K562 (cell line): ENCODE data around the gene DTL. TPM values are rescaled to one million over a fixed set of nuclear protein-coding genes. Genes with fewer than 3 reads are reported as not detected.

Source experiments
- ATAC-seq: fragments of 200-7000 bp; cut with Tn5 transposase; 3 replicates; pipeline ENCODE4 v1.9.1; 2020; ENCODE audit warnings: moderate library complexity
- BruUV-seq: library from RNA; stranded (reverse); fragments of 400-500 nt; replicated peaks from 2 replicates; lab custom pipeline; 2021; lab: Mats Ljungman, UMichigan
- CTCF ChIA-PET: fragments of 300-600 bp; formaldehyde crosslinking; extraction: SDS; loops from one replicate; lab custom pipeline; 2021; ENCODE audit warnings: low intra/inter-chr PET ratio; lab: Yijun Ruan, JAX
- POLR2A ChIA-PET: fragments of 300-600, 350-650 bp; sonication (Branson Sonifier 250); formaldehyde crosslinking; extraction: SDS; loops from one replicate; lab custom pipeline; 2021; ENCODE audit warnings: antibody characterized with exemption, inconsistent platforms; lab: Yijun Ruan, JAX
- DNase-seq, 4 experiments: peaks; one replicate each; pipeline versions ENCODE4 v3.0.0 to v3.0.0-alpha.2; 2011 to 2018; ENCODE audit warnings: low spot score in 3 of 4, mixed read lengths in 3 of 4; ENCODE audit errors: extremely low read depth in 1 of 4
- FAIRE-seq: peaks from 2 replicates; lab custom pipeline; 2011; peaks lifted over from hg19 to GRCh38; lab: Jason Lieb, UNC
- H2AFZ ChIP-seq: 2 replicates; pipeline ENCODE4 v1.6.0; 2011; ENCODE audit warnings: low read depth, low read length, control low read depth, inconsistent platforms
- H3K27ac ChIP-seq: fragments of 200-600 bp; 3 replicates; pipeline ENCODE4 v1.8.0; 2011; ENCODE audit warnings: low read depth, mild to moderate bottlenecking, control low read depth, inconsistent platforms, low read length, moderate library complexity, mixed read lengths; ENCODE audit errors: extremely low read depth
- H3K27me3 ChIP-seq, 2 experiments: fragments of 300-600 bp in 1 of 2; 2 replicates in 1 of 2; 3 replicates in 1 of 2; pipeline versions ENCODE4 v1.6.0 to v1.8.0; 2011; ENCODE audit warnings: inconsistent platforms in 2 of 2, low read length in 2 of 2, mild to moderate bottlenecking in 1 of 2, mixed read lengths in 1 of 2, moderate library complexity in 1 of 2; ENCODE audit not compliant: control insufficient read depth in 2 of 2, insufficient read depth in 2 of 2
- H3K36me3 ChIP-seq: fragments of 300-600 bp; 3 replicates; pipeline ENCODE4 v1.8.0; 2011; ENCODE audit warnings: mild to moderate bottlenecking, low read length, inconsistent platforms; ENCODE audit not compliant: control insufficient read depth, insufficient read depth
- H3K4me1 ChIP-seq, 2 experiments: fragments of 200-600 bp in 1 of 2; replicated peaks in 1 of 2; 2 replicates in 1 of 2; 3 replicates in 1 of 2; pipeline versions ENCODE4 v1.5.1 to v1.8.0; 2011; ENCODE audit warnings: inconsistent platforms in 2 of 2, low read length in 2 of 2, mild to moderate bottlenecking in 1 of 2, mixed read lengths in 1 of 2, moderate library complexity in 1 of 2; ENCODE audit not compliant: control insufficient read depth in 2 of 2, insufficient read depth in 2 of 2
- H3K4me2 ChIP-seq: 2 replicates; pipeline ENCODE4 v1.6.1; 2011; ENCODE audit warnings: low read length, control low read depth, inconsistent platforms, mixed read lengths; ENCODE audit not compliant: insufficient read depth
- H3K4me3 ChIP-seq: fragments of 200-600 bp; sonication (generic), shearing (Covaris generic); 2 replicates; pipeline ENCODE4 v1.5.1; 2016; ENCODE audit warnings: control low read depth, inconsistent platforms
- H3K79me2 ChIP-seq: fragments of 200-600 bp; 3 replicates; pipeline ENCODE4 v1.8.0; 2011; ENCODE audit warnings: low read length, inconsistent platforms; ENCODE audit not compliant: control insufficient read depth, insufficient read depth
- H3K9ac ChIP-seq, 2 experiments: 2 replicates each; pipeline versions ENCODE4 v1.6.0 to v1.6.1; 2011; ENCODE audit warnings: low read depth in 2 of 2, low read length in 2 of 2, control low read depth in 1 of 2, inconsistent platforms in 1 of 2, mild to moderate bottlenecking in 1 of 2, mixed read lengths in 1 of 2; ENCODE audit not compliant: insufficient read depth in 1 of 2
- H3K9me1 ChIP-seq: one replicate; pipeline ENCODE4 v1.6.0; 2011; ENCODE audit warnings: inconsistent platforms, mild to moderate bottlenecking, low read length, moderate library complexity; ENCODE audit not compliant: control insufficient read depth, insufficient read depth
- H3K9me3 ChIP-seq: replicated peaks from 2 replicates; pipeline ENCODE4 v1.5.1; 2011; ENCODE audit warnings: low read depth, low read length, inconsistent platforms; ENCODE audit not compliant: control insufficient read depth, insufficient read depth
- H4K20me1 ChIP-seq: replicated peaks from 2 replicates; pipeline ENCODE4 v1.6.1; 2011; ENCODE audit warnings: low read length, inconsistent platforms, mixed read lengths; ENCODE audit not compliant: control insufficient read depth, insufficient read depth
- CHD1 ChIP-seq: fragments of 200-600 bp; sonication (generic); IDR thresholded peaks from one replicate; pipeline ENCODE4 v1.6.1; 2012; ENCODE audit warnings: mild to moderate bottlenecking, moderate library complexity, low read length, inconsistent platforms
- COPS2 ChIP-seq: fragments of 450-650 bp; conservative IDR thresholded peaks from 2 replicates; pipeline ENCODE4 v1.6.1; 2016; ENCODE audit warnings: mild to moderate bottlenecking, moderate library complexity
- CSDE1 ChIP-seq, 2 experiments: fragments of 450-650 bp; IDR thresholded peaks; 2 replicates each; pipeline ENCODE4 v1.6.1; 2016; ENCODE audit warnings: mild to moderate bottlenecking in 1 of 2
- DMBX1 ChIP-seq: fragments of 250-450 bp; sonication (Bioruptor Pico); IDR thresholded peaks from 2 replicates; pipeline ENCODE4 v1.8.0; 2022; ENCODE audit warnings: inconsistent platforms, mild to moderate bottlenecking, moderate library complexity, borderline replicate concordance
- FOXJ3 ChIP-seq: sonication (generic); formaldehyde crosslinking; IDR thresholded peaks from 2 replicates; pipeline ENCODE4 v1.4.0; 2020; ENCODE audit warnings: mild to moderate bottlenecking, missing genetic modification reagents
- GTF2E2 ChIP-seq: fragments of 200-800 bp; sonication (Bioruptor generic); IDR thresholded peaks from 2 replicates; pipeline ENCODE4 v1.6.1; 2016; ENCODE audit warnings: missing genetic modification characterization, missing compliant biosample characterization
- RB1 ChIP-seq: fragments of 450-650 bp; IDR thresholded peaks from 2 replicates; pipeline ENCODE4 v1.6.1; 2017; ENCODE audit warnings: low read depth, mild to moderate bottlenecking
- SMARCE1 ChIP-seq: fragments of 450-650 bp; IDR thresholded peaks from 2 replicates; pipeline ENCODE4 v1.7.1; 2016; ENCODE audit warnings: mild to moderate bottlenecking
- TAL1 ChIP-seq: fragments of 450-650 bp; IDR thresholded peaks from 2 replicates; pipeline ENCODE4 v1.6.1; 2016; ENCODE audit warnings: mild to moderate bottlenecking
- ZNF146 ChIP-seq: IDR thresholded peaks from one replicate; pipeline ENCODE4 v1.6.1; 2018; ENCODE audit warnings: missing compliant biosample characterization; ENCODE audit not compliant: unreplicated experiment
- ZNF589 ChIP-seq: fragments of 200-800 bp; sonication (Bioruptor generic); IDR thresholded peaks from 2 replicates; pipeline ENCODE4 v1.6.1; 2016; ENCODE audit warnings: low read depth, missing genetic modification characterization, missing compliant biosample characterization
- WGBS: fragments of 100-300 bp; shearing (Covaris generic); methylation state at CpG from one replicate; pipeline ENCODE4 v1.1.6; 2016; ENCODE audit warnings: low coverage, mixed read lengths; ENCODE audit not compliant: insufficient coverage; ENCODE audit errors: missing lambda C conversion rate; 5-methylcytosine and 5-hydroxymethylcytosine counted together
- in situ Hi-C: fragments of 300-500 bp; cut with MboI; formaldehyde crosslinking; loops from 4 replicates; pipeline ENCODE4 v1.15.0; 2018; ENCODE audit warnings: inconsistent platforms, mixed read lengths
- intact Hi-C: fragments of 100-400 bp; cut with micrococcal nuclease; formaldehyde crosslinking; loops from 2 replicates; pipeline ENCODE4 v1.14.2; 2022
- polyA plus RNA-seq, 8 experiments: library from polyadenylated mRNA; depleted of rRNA in 4 of 8; stranded (reverse) in 5 of 8; unstranded in 3 of 8; fragments of >200 nt; fragmentation: Nextera tagmentation in 2 of 8; fragmentation: Illumina TruSeq in 1 of 8; extraction: Ambion mirVana in 2 of 8; extraction: Trizol in 1 of 8; gene quantifications; 2 replicates each; pipeline versions ENCODE4 v1.2.1 to v1.2.3, GENCODE V29; 2011 to 2014; ENCODE audit warnings: inconsistent platforms in 1 of 8, missing spikeins in 1 of 8
- total RNA-seq, 7 experiments: library from RNA; depleted of rRNA in 6 of 7; stranded (reverse); fragments of >200 nt in 6 of 7; fragmentation: Illumina TruSeq in 2 of 7; extraction: Trizol in 2 of 7; gene quantifications; 2 replicates each; pipeline versions ENCODE4 v1.2.1 to v1.2.3, GENCODE V29; 2011 to 2021; ENCODE audit warnings: low replicate concordance in 1 of 7
- TF ChIP-seq, protein P1 (sequence below): sonication (generic); formaldehyde crosslinking; IDR thresholded peaks from 2 replicates; pipeline ENCODE4 v1.9.0; 2022; ENCODE audit warnings: mild to moderate bottlenecking, missing genetic modification reagents
- TF ChIP-seq, protein P2 (sequence below): sonication (generic); formaldehyde crosslinking; IDR thresholded peaks from 2 replicates; pipeline ENCODE4 v1.8.1; 2023; ENCODE audit warnings: mild to moderate bottlenecking, missing genetic modification reagents

Gene DTL
- total and polyA plus RNA-seq, 9 of the 15 experiments (the other 6 are each of a cell fraction or from before 2014, with no cell fraction given): 38.3 to 81.0 (median 63.2) TPM

DNA sequence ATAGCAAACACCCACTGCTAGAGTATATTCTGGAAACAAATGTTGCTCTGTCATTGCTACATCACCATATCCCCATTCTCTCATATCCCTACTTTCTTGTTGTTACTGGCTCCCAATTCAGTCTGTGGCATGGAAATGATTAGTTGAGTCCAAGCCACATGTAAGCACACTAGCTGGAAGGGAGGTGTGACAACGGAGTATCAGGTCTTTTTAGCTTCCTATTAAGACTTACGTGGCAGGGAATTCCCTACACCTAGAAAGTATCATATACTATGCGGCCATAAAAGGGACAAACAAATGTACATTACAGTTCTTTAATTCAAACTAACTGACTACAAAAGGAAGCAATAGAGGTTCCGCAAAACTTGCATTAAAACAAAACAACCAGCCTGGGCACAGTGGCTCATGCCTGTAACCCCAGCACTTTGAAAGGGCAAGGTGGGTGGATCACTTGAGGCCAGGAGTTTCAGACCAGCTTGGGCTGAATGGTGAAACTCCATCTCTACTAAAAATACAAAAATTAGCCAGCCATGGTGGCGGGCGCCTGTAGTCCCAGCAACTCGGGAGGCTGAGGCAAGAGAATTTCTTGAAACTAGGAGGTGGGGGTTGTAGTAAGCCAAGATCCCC is 48.8 kb upstream of the DTL start:
- no peaks in the 10 kb centered on the region for H3K4me1 ChIP-seq
- ChIA-PET POLR2A (interaction anchor here (0.6 kb wide), 1 partner anchor 151 kb away, joined by 3 read pairs; no protein-coding TSS in a partner anchor), CTCF (no interaction called here)
- H2AFZ ChIP-seq: no peak overlapping the region
- no peak overlapping the region for H3K9ac ChIP-seq
- in situ Hi-C loops (no loop called here), intact Hi-C loops (no loop called here)
- 94% methylated on average over 7 of the region's 7 CpGs for WGBS
- no peaks in the 10 kb centered on the region for H3K79me2 ChIP-seq
- no peak overlapping the region for H3K4me2 ChIP-seq
- H3K27me3 ChIP-seq: no peaks in the 10 kb centered on the region
- FAIRE-seq (no peak), ATAC-seq (no peak), DNase-seq (no peak)
- no peaks in the 10 kb centered on the region for H4K20me1 ChIP-seq
- no TSS peak for BruUV-seq
- TF ChIP-seq RB1 (no peak), TAL1 (no peak), CSDE1 (IDR thresholded peaks at IDR 0.05) (no peak), ZNF146 (no peak), SMARCE1 (no peak), COPS2 (no peak), ZNF589 (CRISPR knock-in tag) (no peak)
- no peak overlapping the region for H3K4me3 ChIP-seq
- peaks cover 58% of the 10 kb centered on the region for H3K36me3 ChIP-seq
- H3K27ac ChIP-seq: no peak overlapping the region
- H3K9me1 ChIP-seq: no peaks in the 10 kb centered on the region
- no peaks in the 10 kb centered on the region for H3K9me3 ChIP-seq

- FAIRE-seq (no peak), DNase-seq (no peak), ATAC-seq (no peak)
- Histone ChIP-seq H3K79me2 (no peaks in the 10 kb centered on the region), H3K9ac (no peak overlapping the region), H3K4me2 (no peak overlapping the region), H3K9me1 (no peaks in the 10 kb centered on the region), H2AFZ (no peak overlapping the region), H3K27me3 (no peaks in the 10 kb centered on the region), H3K27ac (no peak overlapping the region), H3K9me3 (no peaks in the 10 kb centered on the region), H3K4me3 (no peak overlapping the region)
- POLR2A ChIA-PET: interaction anchor here (1.5 kb wide), 1 partner anchor 472 kb away, joined by 3 read pairs; no protein-coding TSS in a partner anchor
- intact Hi-C loops: no loop called here
- no TSS peak for BruUV-seq
- TF ChIP-seq FOXJ3 (CRISPR knock-in tag) (no peak), CHD1 (no peak), DMBX1 (CRISPR knock-in tag) (no peak), GTF2E2 (tag) (no peak)
- TF ChIP-seq, protein P1, sequence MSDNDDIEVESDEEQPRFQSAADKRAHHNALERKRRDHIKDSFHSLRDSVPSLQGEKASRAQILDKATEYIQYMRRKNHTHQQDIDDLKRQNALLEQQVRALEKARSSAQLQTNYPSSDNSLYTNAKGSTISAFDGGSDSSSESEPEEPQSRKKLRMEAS (CRISPR knock-in tag): no peak
- TF ChIP-seq, protein P2, sequence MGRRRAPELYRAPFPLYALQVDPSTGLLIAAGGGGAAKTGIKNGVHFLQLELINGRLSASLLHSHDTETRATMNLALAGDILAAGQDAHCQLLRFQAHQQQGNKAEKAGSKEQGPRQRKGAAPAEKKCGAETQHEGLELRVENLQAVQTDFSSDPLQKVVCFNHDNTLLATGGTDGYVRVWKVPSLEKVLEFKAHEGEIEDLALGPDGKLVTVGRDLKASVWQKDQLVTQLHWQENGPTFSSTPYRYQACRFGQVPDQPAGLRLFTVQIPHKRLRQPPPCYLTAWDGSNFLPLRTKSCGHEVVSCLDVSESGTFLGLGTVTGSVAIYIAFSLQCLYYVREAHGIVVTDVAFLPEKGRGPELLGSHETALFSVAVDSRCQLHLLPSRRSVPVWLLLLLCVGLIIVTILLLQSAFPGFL (CRISPR knock-in tag): no peak
- TF ChIP-seq, all 486 proteins: peak for 0
- H4K20me1 ChIP-seq: no peaks in the 10 kb centered on the region
- in situ Hi-C loops: no loop called here
- CTCF ChIA-PET: no interaction called here
- peaks cover 32% of the 10 kb centered on the region; the same call in 2 of the 3 replicates for H3K36me3 ChIP-seq
- no peaks in the 10 kb centered on the region for H3K4me1 ChIP-seq
These were observed 43.9 kb upstream of the DTL start for GRCh38 chr1:211991695-211992094.
